ENCODE measurements around the gene ATP9B.

The ATP9B gene

GRCh38 chr18:79377187-79377891, 308.1 kb downstream of the ATP9B start:
- in situ Hi-C loops (cut with HindIII; ENCODE audit: low sequenced_read_pairs) = loop anchor here (25.0 kb wide), 1 partner anchor 260 kb away; no protein-coding TSS in a partner anchor

DNA sequence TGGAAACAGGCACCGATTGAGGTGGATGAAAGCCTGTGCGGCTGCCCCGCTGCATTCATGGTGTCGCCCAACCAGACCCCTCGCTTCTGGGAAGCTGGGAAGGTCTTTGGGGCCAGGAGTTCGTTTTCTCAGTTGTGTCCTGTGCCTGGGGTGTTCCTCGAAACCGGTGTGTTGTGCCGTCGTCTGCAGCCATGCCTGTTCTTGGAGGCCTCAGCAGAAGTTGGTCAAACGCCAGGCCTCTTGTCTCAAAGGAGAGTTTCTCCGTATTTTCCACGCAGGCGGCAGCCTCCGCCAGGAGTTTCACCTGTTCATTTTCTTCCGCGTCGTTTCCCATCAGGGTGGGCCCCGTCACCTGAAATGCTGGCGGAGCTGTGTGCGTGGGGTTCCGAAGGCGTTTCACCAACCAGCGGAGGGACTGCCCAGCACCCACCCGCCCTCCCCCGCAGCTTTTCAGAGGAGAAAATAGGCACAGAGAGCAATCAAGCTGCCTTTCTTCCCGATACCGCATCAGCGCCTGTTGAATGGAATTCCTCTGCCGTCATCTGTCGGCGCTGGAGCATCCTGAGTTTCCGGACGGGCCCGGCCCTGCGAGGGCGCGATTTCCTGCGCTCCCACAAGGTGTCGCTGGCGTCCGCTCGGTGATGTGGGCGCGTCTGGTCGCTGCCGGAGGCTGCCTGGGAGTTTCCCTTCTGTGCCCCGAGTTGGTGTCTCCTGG, 309.5 kb downstream of the ATP9B start:
- in situ Hi-C loops (cut with HindIII; ENCODE audit: low sequenced_read_pairs) = loop anchor here (25.0 kb wide), 1 partner anchor 259 kb away; no protein-coding TSS in a partner anchor

DNA sequence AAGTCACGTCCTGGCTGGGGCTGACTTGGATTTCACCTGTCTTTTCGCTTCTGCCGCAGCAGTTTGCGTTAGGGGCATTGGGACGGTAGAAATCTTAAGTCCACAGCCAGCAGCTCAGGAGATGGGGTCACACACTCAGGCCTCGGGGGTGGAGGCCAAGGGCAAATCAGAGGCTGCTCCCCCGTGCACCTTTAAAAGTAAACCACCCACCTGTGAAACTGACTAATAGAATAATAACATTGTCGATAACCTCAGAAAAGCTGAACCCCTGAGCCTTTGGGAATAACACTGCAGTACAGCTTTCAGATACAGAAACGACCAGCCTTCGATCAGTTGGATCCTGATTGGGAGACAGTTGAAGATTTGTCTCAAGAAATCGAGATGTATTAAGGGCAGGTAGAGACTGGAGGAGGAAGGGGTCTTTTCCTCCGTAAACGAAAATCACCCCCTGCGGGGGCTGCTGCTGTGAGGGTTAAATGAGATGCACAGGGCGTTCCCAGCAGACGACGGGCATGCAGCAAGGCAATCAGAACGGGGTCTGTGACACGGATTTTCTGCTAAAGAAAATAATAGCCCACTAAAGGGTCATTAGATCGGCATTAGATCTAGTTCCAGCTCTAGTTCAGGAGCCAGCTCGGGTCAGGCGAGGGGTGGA, 310.2 kb downstream of the ATP9B start:
- in situ Hi-C loops (cut with HindIII; ENCODE audit: low sequenced_read_pairs) = loop anchor here (25.0 kb wide), 1 partner anchor 258 kb away; no protein-coding TSS in a partner anchor

- in situ Hi-C loops (cut with HindIII; ENCODE audit: low sequenced_read_pairs) = loop anchor here (25.0 kb wide), 1 partner anchor 257 kb away; no protein-coding TSS in a partner anchor
Observed at GRCh38 chr18:79379931-79380815, 311.0 kb downstream of the ATP9B start.

DNA sequence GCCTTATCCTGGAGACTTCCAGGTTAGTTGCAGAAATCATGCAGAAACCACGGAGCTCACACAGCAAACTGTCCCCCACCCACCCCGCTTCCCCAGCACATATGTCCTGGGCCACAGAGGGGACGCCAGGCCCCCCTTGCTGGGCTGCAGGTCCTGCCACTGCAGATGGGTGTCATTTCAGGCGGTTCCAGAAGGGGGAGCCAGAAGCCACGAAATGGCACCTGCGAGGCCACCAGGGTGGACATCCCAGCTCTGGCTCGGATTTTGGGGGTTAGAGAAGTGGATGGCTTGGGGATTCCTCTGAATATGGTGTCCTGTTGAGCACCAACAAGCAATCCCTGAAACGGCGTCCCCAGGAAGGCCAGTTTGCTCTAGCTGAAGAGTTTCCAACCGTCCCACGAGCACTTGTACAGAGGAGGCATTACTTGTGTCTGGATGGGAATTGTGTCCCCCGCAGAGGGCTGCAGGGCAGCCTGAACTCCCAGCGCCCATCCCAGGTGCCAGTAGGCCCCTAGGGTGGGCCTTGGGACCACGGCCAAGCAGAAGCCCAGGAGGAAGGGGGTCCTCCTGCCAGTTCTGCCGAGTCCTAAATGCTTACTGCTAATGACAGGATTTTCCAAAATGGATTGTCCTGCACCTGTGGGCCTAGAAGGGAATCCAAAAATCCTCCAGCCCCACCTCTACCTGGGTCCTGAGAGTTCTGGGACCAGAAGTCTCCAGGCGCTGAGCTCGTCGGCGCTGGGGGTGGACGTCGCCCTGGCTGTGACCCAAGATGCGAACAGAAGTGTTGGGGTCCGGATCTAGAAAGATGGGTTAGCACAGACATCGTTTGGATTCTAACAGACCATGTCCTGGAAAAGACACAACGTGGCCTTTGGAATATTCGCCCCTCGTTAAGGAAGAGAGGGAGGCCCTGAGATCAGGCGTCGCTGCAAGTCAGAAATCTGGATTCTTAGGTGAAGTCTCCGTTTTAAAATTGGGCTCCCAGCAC, 311.9 kb downstream of the ATP9B start:
- in situ Hi-C loops (cut with HindIII; ENCODE audit: low sequenced_read_pairs) = loop anchor here (25.0 kb wide), 1 partner anchor 256 kb away; no protein-coding TSS in a partner anchor

DNA sequence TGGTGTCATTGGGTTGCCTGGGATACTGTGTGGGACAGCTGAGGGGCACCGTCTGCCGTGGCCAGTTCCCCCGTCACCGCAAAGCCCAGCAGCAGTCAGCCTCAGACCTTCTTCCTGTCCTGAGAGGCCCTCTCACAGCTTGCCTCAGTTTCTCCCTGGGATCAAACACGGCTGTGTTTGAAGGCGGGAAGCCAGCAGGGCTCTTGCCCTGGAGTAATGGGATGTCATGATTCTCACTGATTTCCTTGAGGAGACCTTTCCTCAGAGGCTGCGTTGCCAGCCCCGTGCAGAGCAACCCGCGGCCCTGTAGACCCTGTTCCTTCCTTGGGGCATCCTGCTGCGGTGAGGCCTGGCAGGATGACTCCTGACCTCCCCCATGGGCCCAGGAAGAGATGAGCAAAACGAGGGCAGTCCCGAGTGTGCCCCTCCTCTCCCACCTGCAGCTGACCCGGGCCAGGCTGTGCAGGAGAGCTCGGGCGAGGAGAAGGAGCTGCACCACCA, 312.7 kb downstream of the ATP9B start:
- in situ Hi-C loops (cut with HindIII; ENCODE audit: low sequenced_read_pairs) = loop anchor here (25.0 kb wide), 1 partner anchor 255 kb away; no protein-coding TSS in a partner anchor

- in situ Hi-C loops (cut with HindIII; ENCODE audit: low sequenced_read_pairs) = loop anchor here (25.0 kb wide), 1 partner anchor 254 kb away; no protein-coding TSS in a partner anchor
Observed at GRCh38 chr18:79382681-79383387, 313.6 kb downstream of the ATP9B start.

DNA sequence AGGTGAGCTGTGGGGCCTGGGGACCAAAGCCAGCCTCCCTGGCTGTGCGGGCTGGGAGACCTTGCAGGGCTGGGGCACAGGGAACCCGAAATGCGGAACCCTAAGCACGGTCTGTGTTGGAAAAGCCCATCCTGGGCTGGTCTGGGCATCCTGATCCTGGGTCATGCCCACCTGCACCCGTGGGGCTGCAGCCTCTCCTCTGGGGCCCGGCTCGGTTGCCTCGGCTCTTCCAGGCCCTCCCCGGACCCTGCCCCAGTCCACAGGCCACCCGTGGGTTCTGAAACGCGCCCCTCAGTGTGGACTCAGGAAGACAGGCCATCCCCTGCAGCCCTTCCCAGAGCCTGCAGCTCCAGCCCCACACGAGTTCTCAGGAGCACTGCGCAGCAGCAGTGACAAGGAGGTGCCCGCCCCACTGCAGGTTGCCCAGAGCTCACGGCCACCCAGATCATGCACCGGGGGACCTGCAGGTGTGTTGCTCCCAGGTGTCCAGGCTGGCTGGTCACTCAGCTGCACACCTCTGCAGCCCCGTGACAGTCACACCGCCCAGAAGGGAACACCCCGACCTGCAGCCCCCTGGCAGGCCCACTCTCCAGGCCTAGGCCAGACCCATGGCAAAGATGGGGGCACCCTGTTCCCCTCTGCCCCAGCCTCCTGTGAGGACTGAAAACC, 314.3 kb downstream of the ATP9B start:
- in situ Hi-C loops (cut with HindIII; ENCODE audit: low sequenced_read_pairs) = loop anchor here (25.0 kb wide), 1 partner anchor 254 kb away; no protein-coding TSS in a partner anchor

GRCh38 chr18:79384151-79384807, 315.1 kb downstream of the ATP9B start:
- in situ Hi-C loops (cut with HindIII; ENCODE audit: low sequenced_read_pairs) = loop anchor here (25.0 kb wide), 1 partner anchor 253 kb away; no protein-coding TSS in a partner anchor

DNA sequence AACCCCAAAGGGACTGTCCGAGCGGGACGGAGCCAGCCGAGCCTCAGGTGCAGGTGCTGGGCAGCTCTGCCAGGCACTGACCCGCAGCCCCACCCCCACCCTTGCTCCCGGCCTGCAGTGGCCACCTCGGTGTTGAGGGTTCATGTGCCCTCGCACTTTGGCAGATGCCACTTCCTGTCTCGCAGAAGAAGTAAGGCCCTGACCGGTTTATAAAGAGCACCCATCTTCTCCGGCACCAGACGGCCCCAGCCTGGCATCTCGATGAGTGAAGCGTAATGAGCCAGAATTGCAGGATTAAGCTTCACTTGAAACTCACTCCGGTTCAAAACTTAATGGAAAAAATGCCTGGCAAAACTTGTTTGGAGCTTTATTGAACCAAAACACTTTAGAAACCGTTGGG, 315.6 kb downstream of the ATP9B start:
- in situ Hi-C loops (cut with HindIII; ENCODE audit: low sequenced_read_pairs) = loop anchor here (5.0 to 25.0 kb wide), 2 partner anchors 82 to 252 kb away; no protein-coding TSS in a partner anchor

DNA sequence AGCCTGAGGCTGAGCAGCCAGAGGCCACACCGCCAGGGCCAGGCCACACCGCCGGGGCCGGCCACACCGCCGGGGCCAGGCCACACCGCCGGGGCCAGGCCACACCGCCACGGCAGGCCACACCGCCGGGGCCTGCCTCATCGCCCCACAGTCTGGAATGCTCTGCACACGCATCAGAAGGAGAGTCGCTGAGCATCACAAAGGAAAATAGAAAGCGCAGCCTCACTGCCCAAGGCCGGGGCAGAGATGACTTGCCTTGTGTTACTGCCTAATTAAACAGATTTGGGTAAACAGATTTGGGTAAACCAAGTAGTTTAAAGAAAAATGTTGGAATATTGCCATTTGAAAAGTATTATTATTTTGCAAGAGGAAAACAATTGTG, 316.1 kb downstream of the ATP9B start:
- in situ Hi-C loops (cut with HindIII; ENCODE audit: low sequenced_read_pairs) = loop anchor here (5.0 to 25.0 kb wide), 2 partner anchors 82 to 252 kb away; no protein-coding TSS in a partner anchor

GRCh38 chr18:79385708-79386341, 316.6 kb downstream of the ATP9B start:
- in situ Hi-C loops (cut with HindIII; ENCODE audit: low sequenced_read_pairs) = loop anchor here (5.0 to 25.0 kb wide), 2 partner anchors 81 to 251 kb away; no protein-coding TSS in a partner anchor

- in situ Hi-C loops (cut with HindIII; ENCODE audit: low sequenced_read_pairs) = loop anchor here (5.0 to 25.0 kb wide), 2 partner anchors 81 to 251 kb away; no protein-coding TSS in a partner anchor
Observed at GRCh38 chr18:79386547-79386946, 317.4 kb downstream of the ATP9B start.

GRCh38 chr18:79387214-79387613, 318.0 kb downstream of the ATP9B start:
- in situ Hi-C loops (cut with HindIII; ENCODE audit: low sequenced_read_pairs) = loop anchor here (5.0 to 25.0 kb wide), 2 partner anchors 80 to 250 kb away; no protein-coding TSS in a partner anchor

GRCh38 chr18:79387615-79388014, 318.4 kb downstream of the ATP9B start:
- in situ Hi-C loops (cut with HindIII; ENCODE audit: low sequenced_read_pairs) = loop anchor here (5.0 to 25.0 kb wide), 2 partner anchors 80 to 250 kb away; no protein-coding TSS in a partner anchor

- in situ Hi-C loops (cut with HindIII; ENCODE audit: low sequenced_read_pairs) = loop anchor here (5.0 to 25.0 kb wide), 2 partner anchors 79 to 249 kb away; no protein-coding TSS in a partner anchor
Observed at GRCh38 chr18:79388043-79388442, 318.8 kb downstream of the ATP9B start.
